ENCODE results near the gene ZGLP1.

Gene ZGLP1

GRCh38 chr19:10290876-10291553, 18.6 kb downstream of the ZGLP1 start:
- H3K9me3 ChIP-seq (ENCODE audit: insufficient read depth, low read depth, low read length) = no peaks in the 10 kb centered on the region
- no peaks in the 10 kb centered on the region for H3F3A ChIP-seq (ENCODE audit: low read depth)
- TF ChIP-seq, protein P1, sequence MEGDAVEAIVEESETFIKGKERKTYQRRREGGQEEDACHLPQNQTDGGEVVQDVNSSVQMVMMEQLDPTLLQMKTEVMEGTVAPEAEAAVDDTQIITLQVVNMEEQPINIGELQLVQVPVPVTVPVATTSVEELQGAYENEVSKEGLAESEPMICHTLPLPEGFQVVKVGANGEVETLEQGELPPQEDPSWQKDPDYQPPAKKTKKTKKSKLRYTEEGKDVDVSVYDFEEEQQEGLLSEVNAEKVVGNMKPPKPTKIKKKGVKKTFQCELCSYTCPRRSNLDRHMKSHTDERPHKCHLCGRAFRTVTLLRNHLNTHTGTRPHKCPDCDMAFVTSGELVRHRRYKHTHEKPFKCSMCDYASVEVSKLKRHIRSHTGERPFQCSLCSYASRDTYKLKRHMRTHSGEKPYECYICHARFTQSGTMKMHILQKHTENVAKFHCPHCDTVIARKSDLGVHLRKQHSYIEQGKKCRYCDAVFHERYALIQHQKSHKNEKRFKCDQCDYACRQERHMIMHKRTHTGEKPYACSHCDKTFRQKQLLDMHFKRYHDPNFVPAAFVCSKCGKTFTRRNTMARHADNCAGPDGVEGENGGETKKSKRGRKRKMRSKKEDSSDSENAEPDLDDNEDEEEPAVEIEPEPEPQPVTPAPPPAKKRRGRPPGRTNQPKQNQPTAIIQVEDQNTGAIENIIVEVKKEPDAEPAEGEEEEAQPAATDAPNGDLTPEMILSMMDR (conservative IDR thresholded peaks at IDR 0.05; ENCODE audit: low read length) = no peak
- TF ChIP-seq EZH2phosphoT487 (IDR thresholded peaks at IDR 0.05; ENCODE audit: borderline replicate concordance) = no peak
- no peaks in the 10 kb centered on the region for H3K27me3 ChIP-seq (ENCODE audit: insufficient read depth, low read length, poor library complexity, severe bottlenecking)
- no peak overlapping the region for H3K4me2 ChIP-seq (ENCODE audit: low read depth, low read length, poor library complexity, severe bottlenecking)
- no peaks in the 10 kb centered on the region; the same call in 1 of the 2 replicates for H3K36me3 ChIP-seq (ENCODE audit: insufficient read depth, low read length)
- H3K9me2 ChIP-seq (replicated peaks; ENCODE audit: low read depth, low read length) = no peaks in the 10 kb centered on the region
- no peak overlapping the region for H3K4me3 ChIP-seq (ENCODE audit: low read length, poor library complexity, severe bottlenecking)
- H4K20me1 ChIP-seq (ENCODE audit: insufficient read depth, low read length, poor library complexity, severe bottlenecking) = no peaks in the 10 kb centered on the region
- H3K4me1 ChIP-seq (ENCODE audit: insufficient read depth, low read length, poor library complexity, severe bottlenecking) = peaks cover 25% of the 10 kb centered on the region
- H2AFZ ChIP-seq (ENCODE audit: low read length) = no peak overlapping the region
- no peak overlapping the region for H3K9ac ChIP-seq (ENCODE audit: low read depth, low read length, poor library complexity, severe bottlenecking)
- H3K79me2 ChIP-seq (ENCODE audit: insufficient read depth, low read length) = no peaks in the 10 kb centered on the region

DNA sequence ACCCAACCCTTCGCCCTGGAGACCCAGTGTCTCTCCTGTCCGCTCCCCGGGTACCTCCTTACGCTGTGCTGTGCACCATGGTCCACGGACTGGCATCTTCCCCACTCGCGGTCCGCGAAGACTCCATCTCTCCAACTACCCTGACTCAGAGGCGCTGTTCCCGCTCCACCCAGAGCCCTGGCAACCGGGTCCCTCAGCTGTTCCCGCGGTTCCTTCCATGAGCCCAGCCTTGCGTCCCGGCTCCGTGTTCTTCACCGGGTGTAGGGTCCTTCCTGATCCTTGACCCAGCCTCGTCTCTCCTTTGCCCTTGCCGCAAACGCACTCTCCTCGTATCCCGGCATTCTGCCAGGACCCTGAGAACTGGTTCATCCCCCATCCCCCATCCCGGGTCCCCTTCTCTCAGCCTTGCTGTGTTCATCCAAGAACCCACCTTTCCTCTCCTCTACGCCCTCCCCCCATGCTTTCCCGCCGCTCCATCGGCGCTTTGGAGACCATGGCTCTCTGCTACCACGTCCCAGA, 19.2 kb downstream of the ZGLP1 start:
- Histone ChIP-seq H3K9me3 (ENCODE audit: insufficient read depth, low read depth, low read length) (no peaks in the 10 kb centered on the region), H3F3A (ENCODE audit: low read depth) (no peaks in the 10 kb centered on the region), H3K4me2 (ENCODE audit: low read depth, low read length, poor library complexity, severe bottlenecking) (peak overlapping the region; percentile 83), H2AFZ (ENCODE audit: low read length) (no peak overlapping the region), H3K27me3 (ENCODE audit: insufficient read depth, low read length, poor library complexity, severe bottlenecking) (no peaks in the 10 kb centered on the region), H3K9ac (ENCODE audit: low read depth, low read length, poor library complexity, severe bottlenecking) (no peak overlapping the region), H4K20me1 (ENCODE audit: insufficient read depth, low read length, poor library complexity, severe bottlenecking) (no peaks in the 10 kb centered on the region), H3K4me3 (ENCODE audit: low read length, poor library complexity, severe bottlenecking) (no peak overlapping the region), H3K79me2 (ENCODE audit: insufficient read depth, low read length) (no peaks in the 10 kb centered on the region), H3K9me2 (replicated peaks; ENCODE audit: low read depth, low read length) (no peaks in the 10 kb centered on the region), H3K4me1 (ENCODE audit: insufficient read depth, low read length, poor library complexity, severe bottlenecking) (peaks cover 29% of the 10 kb centered on the region), H3K36me3 (ENCODE audit: insufficient read depth, low read length) (peaks cover 3% of the 10 kb centered on the region; the same call in 1 of the 2 replicates)
- TF ChIP-seq EZH2phosphoT487 (IDR thresholded peaks at IDR 0.05; ENCODE audit: borderline replicate concordance) = no peak
- TF ChIP-seq, protein P1 (conservative IDR thresholded peaks at IDR 0.05; ENCODE audit: low read length) = no peak

DNA sequence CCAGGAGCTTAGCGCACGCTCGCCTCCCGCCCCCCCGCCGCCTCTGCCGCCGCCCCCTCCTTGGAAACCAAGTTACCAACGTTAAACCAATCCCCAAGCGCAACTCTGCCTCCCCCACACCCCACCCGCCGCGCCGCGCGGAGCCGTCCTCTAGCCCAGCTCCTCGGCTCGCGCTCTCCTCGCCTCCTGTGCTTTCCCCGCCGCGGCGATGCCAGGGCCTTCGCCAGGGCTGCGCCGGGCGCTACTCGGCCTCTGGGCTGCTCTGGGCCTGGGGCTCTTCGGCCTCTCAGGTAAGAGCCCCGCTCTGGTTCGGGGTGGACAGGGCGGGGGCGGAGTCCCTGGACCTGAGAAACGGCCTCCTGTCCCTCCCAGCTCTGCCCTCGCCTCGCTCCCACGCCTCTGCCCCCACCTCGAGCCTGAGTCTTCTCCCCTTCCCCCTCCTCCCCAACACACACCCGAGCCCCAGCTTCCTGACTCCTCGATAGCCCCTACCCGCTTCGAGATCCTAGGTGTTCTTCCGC, 19.7 kb downstream of the ZGLP1 start, which contains the start of gene ICAM5:
Gene ICAM5, plus strand, starts transcription at position 117 of the 521 bp plus-strand sequence. Its CDS starts 92 bp downstream, at position 209.
- H2AFZ ChIP-seq (ENCODE audit: low read length) = peak within 1 kb of the TSS; percentile 86
- H3K4me2 ChIP-seq (ENCODE audit: low read depth, low read length, poor library complexity, severe bottlenecking) = peak within 1 kb of the TSS; percentile 83
- no peaks in the 10 kb centered on the region for H3K9me2 ChIP-seq (replicated peaks; ENCODE audit: low read depth, low read length)
- no peaks in the 10 kb centered on the region for H4K20me1 ChIP-seq (ENCODE audit: insufficient read depth, low read length, poor library complexity, severe bottlenecking)
- peak within 1 kb of the TSS; percentile 54 for H3K9ac ChIP-seq (ENCODE audit: low read depth, low read length, poor library complexity, severe bottlenecking)
- H3K79me2 ChIP-seq (ENCODE audit: insufficient read depth, low read length) = no peaks in the 10 kb centered on the region
- no peaks in the 10 kb centered on the region for H3F3A ChIP-seq (ENCODE audit: low read depth)
- peaks cover 8% of the 10 kb centered on the region; the same call in 1 of the 2 replicates for H3K36me3 ChIP-seq (ENCODE audit: insufficient read depth, low read length)
- no peaks in the 10 kb centered on the region for H3K9me3 ChIP-seq (ENCODE audit: insufficient read depth, low read depth, low read length)
- peak within 1 kb of the TSS; percentile 74 for H3K4me3 ChIP-seq (ENCODE audit: low read length, poor library complexity, severe bottlenecking)
- TF ChIP-seq, protein P1 (conservative IDR thresholded peaks at IDR 0.05; ENCODE audit: low read length) = no peak
- no peak for TF ChIP-seq EZH2phosphoT487 (IDR thresholded peaks at IDR 0.05; ENCODE audit: borderline replicate concordance)
- no peaks in the 10 kb centered on the region for H3K27me3 ChIP-seq (ENCODE audit: insufficient read depth, low read length, poor library complexity, severe bottlenecking)
- peaks cover 29% of the 10 kb centered on the region for H3K4me1 ChIP-seq (ENCODE audit: insufficient read depth, low read length, poor library complexity, severe bottlenecking)

All from Loucy (cell line).